GM19193 (cell line): ENCODE data around the gene GBP3.

Source experiments
- POLR2A ChIP-seq: IDR thresholded peaks from 4 replicates; pipeline ENCODE4 v1.6.1; 2011; ENCODE audit not compliant: insufficient read depth, insufficient read length; ENCODE audit errors: extremely low read depth

The GBP3 gene

GRCh38 chr1:89042491-89042890 is 19.8 kb upstream of the GBP3 start:
- no peak for TF ChIP-seq POLR2A

GRCh38 chr1:89041721-89042120 is 19.1 kb upstream of the GBP3 start:
- no peak for TF ChIP-seq POLR2A

- no peak for TF ChIP-seq POLR2A
Observed at GRCh38 chr1:89041119-89041641, 18.5 kb upstream of the GBP3 start.

GRCh38 chr1:89040315-89040626 is 17.6 kb upstream of the GBP3 start:
- no peak for TF ChIP-seq POLR2A

- no peak for TF ChIP-seq POLR2A
Observed at GRCh38 chr1:89037186-89037585, 14.5 kb upstream of the GBP3 start.

GRCh38 chr1:89035080-89035479 is 12.4 kb upstream of the GBP3 start:
- no peak for TF ChIP-seq POLR2A

- no peak for TF ChIP-seq POLR2A
Observed at GRCh38 chr1:89025928-89026327, 3.3 kb upstream of the GBP3 start.

- TF ChIP-seq POLR2A, result no peak
Observed at GRCh38 chr1:89023026-89023425, 360 bp upstream of the GBP3 start.

- no peak for TF ChIP-seq POLR2A
Observed at GRCh38 chr1:89008511-89008910, 14.2 kb downstream of the GBP3 start.

- no peak for TF ChIP-seq POLR2A
Observed at GRCh38 chr1:89005286-89006151, 17.1 kb downstream of the GBP3 start.

GRCh38 chr1:89001510-89001909 is 21.2 kb downstream of the GBP3 start:
- no peak for TF ChIP-seq POLR2A

- no peak for TF ChIP-seq POLR2A
Observed at GRCh38 chr1:88998716-88999115, 23.9 kb downstream of the GBP3 start.

- no peak for TF ChIP-seq POLR2A
Observed at GRCh38 chr1:88990426-88990825, 32.2 kb downstream of the GBP3 start.

GRCh38 chr1:88985692-88986091 is 37.0 kb downstream of the GBP3 start:
- no peak for TF ChIP-seq POLR2A

- no peak for TF ChIP-seq POLR2A
Observed at GRCh38 chr1:88985032-88985431, 37.6 kb downstream of the GBP3 start.

GRCh38 chr1:88984569-88984968 is 38.1 kb downstream of the GBP3 start:
- no peak for TF ChIP-seq POLR2A
